Measurements from ENCODE around the gene TRPM6.

TRPM6 gene

GRCh38 chr9:74718709-74719108, 169.0 kb downstream of the TRPM6 start:
- H3K27ac ChIP-seq (ENCODE audit: low read depth, low read length): no peak overlapping the region
- H3K4me2 ChIP-seq (ENCODE audit: low read length): no peak overlapping the region
- H3K4me3 ChIP-seq (ENCODE audit: low read length): no peak overlapping the region
- no peaks in the 10 kb centered on the region for H3K36me3 ChIP-seq (ENCODE audit: control insufficient read depth, low read length)
- H3K79me2 ChIP-seq (ENCODE audit: control insufficient read depth, low read length): no peaks in the 10 kb centered on the region
- no peaks in the 10 kb centered on the region for H3F3A ChIP-seq (ENCODE audit: control insufficient read depth, insufficient read depth)
- no peaks in the 10 kb centered on the region for H3K9me2 ChIP-seq (replicated peaks; ENCODE audit: control insufficient read depth, low read length)
- no peaks in the 10 kb centered on the region for H3K9me3 ChIP-seq (ENCODE audit: control insufficient read depth, insufficient read depth, low read length)
- peaks cover 9% of the 10 kb centered on the region for H3K27me3 ChIP-seq (ENCODE audit: control insufficient read depth, low read length)
- no peaks in the 10 kb centered on the region for H4K20me1 ChIP-seq (ENCODE audit: control insufficient read depth, insufficient read depth, low read depth, low read length)
- H3K4me1 ChIP-seq (ENCODE audit: control insufficient read depth, low read length): no peaks in the 10 kb centered on the region
- no peak for TF ChIP-seq CTCF (IDR thresholded peaks at IDR 0.05; ENCODE audit: low read depth, low read length, poor library complexity, severe bottlenecking)
- no peak for TF ChIP-seq EZH2phosphoT487 (IDR thresholded peaks at IDR 0.05; ENCODE audit: borderline replicate concordance, low read length)

GRCh38 chr9:74711341-74711740, 176.4 kb downstream of the TRPM6 start:
- TF ChIP-seq EZH2phosphoT487 (IDR thresholded peaks at IDR 0.05; ENCODE audit: borderline replicate concordance, low read length) (no peak), CTCF (IDR thresholded peaks at IDR 0.05; ENCODE audit: low read depth, low read length, poor library complexity, severe bottlenecking) (no peak)
- Histone ChIP-seq H3K9me3 (ENCODE audit: control insufficient read depth, insufficient read depth, low read length) (no peaks in the 10 kb centered on the region), H3K27ac (ENCODE audit: low read depth, low read length) (no peak overlapping the region), H3K4me3 (ENCODE audit: low read length) (no peak overlapping the region), H3K27me3 (ENCODE audit: control insufficient read depth, low read length) (no peaks in the 10 kb centered on the region), H3F3A (ENCODE audit: control insufficient read depth, insufficient read depth) (no peaks in the 10 kb centered on the region), H3K4me2 (ENCODE audit: low read length) (no peak overlapping the region), H3K36me3 (ENCODE audit: control insufficient read depth, low read length) (no peaks in the 10 kb centered on the region), H3K79me2 (ENCODE audit: control insufficient read depth, low read length) (no peaks in the 10 kb centered on the region), H4K20me1 (ENCODE audit: control insufficient read depth, insufficient read depth, low read depth, low read length) (no peaks in the 10 kb centered on the region), H3K4me1 (ENCODE audit: control insufficient read depth, low read length) (no peaks in the 10 kb centered on the region), H3K9me2 (replicated peaks; ENCODE audit: control insufficient read depth, low read length) (no peaks in the 10 kb centered on the region)

- no peaks in the 10 kb centered on the region for H3F3A ChIP-seq (ENCODE audit: control insufficient read depth, insufficient read depth)
Observed at GRCh38 chr9:74697535-74697934, 190.2 kb downstream of the TRPM6 start.

More at GRCh38 chr9:74697535-74697934, 190.2 kb downstream of the TRPM6 start:
- H3K4me3 ChIP-seq (ENCODE audit: low read length): no peak overlapping the region
- H3K4me2 ChIP-seq (ENCODE audit: low read length): no peak overlapping the region
- H4K20me1 ChIP-seq (ENCODE audit: control insufficient read depth, insufficient read depth, low read depth, low read length): no peaks in the 10 kb centered on the region
- no peaks in the 10 kb centered on the region for H3K36me3 ChIP-seq (ENCODE audit: control insufficient read depth, low read length)
- H3K4me1 ChIP-seq (ENCODE audit: control insufficient read depth, low read length): no peaks in the 10 kb centered on the region
- H3K9me3 ChIP-seq (ENCODE audit: control insufficient read depth, insufficient read depth, low read length): no peaks in the 10 kb centered on the region
- no peaks in the 10 kb centered on the region for H3K79me2 ChIP-seq (ENCODE audit: control insufficient read depth, low read length)
- H3K27me3 ChIP-seq (ENCODE audit: control insufficient read depth, low read length): no peaks in the 10 kb centered on the region
- no peaks in the 10 kb centered on the region for H3K9me2 ChIP-seq (replicated peaks; ENCODE audit: control insufficient read depth, low read length)
- no peak overlapping the region for H3K27ac ChIP-seq (ENCODE audit: low read depth, low read length)
- TF ChIP-seq EZH2phosphoT487 (IDR thresholded peaks at IDR 0.05; ENCODE audit: borderline replicate concordance, low read length) (no peak), CTCF (IDR thresholded peaks at IDR 0.05; ENCODE audit: low read depth, low read length, poor library complexity, severe bottlenecking) (no peak)

All from DOHH2 (cell line).